NOMO-1 treated with DMSO at 0.1 percent for 48 hours (cell line): ENCODE results near the gene P4HB.

Experiments
- DNase-seq: peaks from one replicate; lab custom pipeline; 2025; ENCODE audit not compliant: unreplicated experiment; lab: John Stamatoyannopoulos, UW

P4HB gene

GRCh38 chr17:81794074-81794476 lies 66.3 kb downstream of the P4HB start:
- no peak for DNase-seq
